ENCODE results near the gene LGR6.

GRCh38 chr1:202247104-202247503 is 53.5 kb downstream of the LGR6 start:
- TF ChIP-seq EZH2phosphoT487 (IDR thresholded peaks at IDR 0.05; ENCODE audit: low read length) (no peak), CTCF (IDR thresholded peaks at IDR 0.05; ENCODE audit: low read length) (no peak)

All from MM.1S (cell line).